H9 (cell line): Measurements from ENCODE around the gene POR. TPM values are rescaled to one million over a fixed set of nuclear protein-coding genes. Genes with fewer than 3 reads are reported as not detected.

Experiments used
- DNase-seq: peaks from one replicate; pipeline ENCODE4 v3.0.0-alpha.2; 2017
- H2AFZ ChIP-seq: one replicate; pipeline ENCODE4 v1.6.1; 2013; ENCODE audit warnings: mild to moderate bottlenecking, low read length, control low read depth, moderate library complexity
- H2AK5ac ChIP-seq: 2 replicates; pipeline ENCODE4 v1.6.1; 2013; ENCODE audit warnings: low read length, control low read depth, mixed read lengths; ENCODE audit not compliant: insufficient read length
- H2BK120ac ChIP-seq: one replicate; pipeline ENCODE4 v1.6.1; 2013; ENCODE audit warnings: low read depth, mild to moderate bottlenecking, low read length, control low read depth, inconsistent platforms; ENCODE audit not compliant: poor library complexity, severe bottlenecking
- H2BK12ac ChIP-seq: 2 replicates; pipeline ENCODE4 v1.6.1; 2013; ENCODE audit warnings: low read length, control low read depth, mixed read lengths, low read depth; ENCODE audit not compliant: insufficient read length
- H2BK15ac ChIP-seq: 2 replicates; pipeline ENCODE4 v1.6.1; 2013; ENCODE audit warnings: low read depth, low read length, control low read depth
- H2BK20ac ChIP-seq: one replicate; pipeline ENCODE4 v1.6.1; 2013; ENCODE audit warnings: low read depth, mild to moderate bottlenecking, low read length, control low read depth, inconsistent platforms; ENCODE audit not compliant: poor library complexity, severe bottlenecking
- H2BK5ac ChIP-seq: 2 replicates; pipeline ENCODE4 v1.6.1; 2013; ENCODE audit warnings: low read length, control low read depth, mixed read lengths; ENCODE audit not compliant: insufficient read length
- H3K14ac ChIP-seq: 2 replicates; pipeline ENCODE4 v1.6.1; 2013; ENCODE audit warnings: low read length, control low read depth; ENCODE audit not compliant: insufficient read depth
- H3K18ac ChIP-seq: 2 replicates; pipeline ENCODE4 v1.6.1; 2013; ENCODE audit warnings: low read depth, mild to moderate bottlenecking, mixed read lengths, low read length, control low read depth; ENCODE audit not compliant: insufficient read length
- H3K23ac ChIP-seq: 2 replicates; pipeline ENCODE4 v1.6.1; 2013; ENCODE audit warnings: low read length, control low read depth, mixed read lengths, low read depth; ENCODE audit not compliant: insufficient read length
- H3K23me2 ChIP-seq: 2 replicates; pipeline ENCODE4 v1.6.1; 2013; ENCODE audit warnings: low read depth, mild to moderate bottlenecking, mixed read lengths, low read length, control low read depth; ENCODE audit not compliant: insufficient read length, poor library complexity, severe bottlenecking
- H3K27ac ChIP-seq: 2 replicates; pipeline ENCODE4 v1.5.1; 2013; ENCODE audit warnings: low read length, control low read depth, mixed read lengths, low read depth; ENCODE audit not compliant: insufficient read length
- H3K27me3 ChIP-seq: 2 replicates; pipeline ENCODE4 v1.6.1; 2013; ENCODE audit warnings: low read length, control low read depth, inconsistent platforms; ENCODE audit not compliant: insufficient read depth
- H3K4ac ChIP-seq: 2 replicates; pipeline ENCODE4 v1.6.1; 2013; ENCODE audit warnings: low read depth, mild to moderate bottlenecking, control low read depth, inconsistent platforms, low read length, moderate library complexity
- H3K4me1 ChIP-seq: 2 replicates; pipeline ENCODE4 v1.6.1; 2013; ENCODE audit warnings: low read length, control low read depth, inconsistent platforms; ENCODE audit not compliant: insufficient read depth
- H3K4me2 ChIP-seq: 2 replicates; pipeline ENCODE4 v1.6.1; 2013; ENCODE audit warnings: low read length, control low read depth, mixed read lengths; ENCODE audit not compliant: insufficient read length, insufficient read depth
- H3K56ac ChIP-seq: 2 replicates; pipeline ENCODE4 v1.6.1; 2013; ENCODE audit warnings: low read depth, mild to moderate bottlenecking, mixed read lengths, low read length, control low read depth; ENCODE audit not compliant: insufficient read length
- H3K79me1 ChIP-seq: 2 replicates; pipeline ENCODE4 v1.6.1; 2013; ENCODE audit warnings: low read depth, mild to moderate bottlenecking, moderate library complexity, low read length, control low read depth, inconsistent platforms; ENCODE audit not compliant: insufficient read depth, poor library complexity, severe bottlenecking
- H3K79me2 ChIP-seq: 2 replicates; pipeline ENCODE4 v1.6.1; 2013; ENCODE audit warnings: low read length, control low read depth, inconsistent platforms; ENCODE audit not compliant: insufficient read depth
- H3K9ac ChIP-seq: 2 replicates; pipeline ENCODE4 v1.6.1; 2013; ENCODE audit warnings: low read length, control low read depth, mixed read lengths; ENCODE audit not compliant: insufficient read length; ENCODE audit errors: extremely low read depth
- H3K9me3 ChIP-seq: one replicate; pipeline ENCODE4 v1.6.1; 2013; ENCODE audit warnings: low read depth, low read length, inconsistent platforms; ENCODE audit not compliant: control insufficient read depth
- H3T11ph ChIP-seq: one replicate; pipeline ENCODE4 v1.6.1; 2013; ENCODE audit warnings: mild to moderate bottlenecking, low read length, control low read depth, inconsistent platforms
- H4K20me1 ChIP-seq: one replicate; pipeline ENCODE4 v1.6.1; 2013; ENCODE audit not compliant: control insufficient read depth, insufficient read length, insufficient read depth
- H4K5ac ChIP-seq: 2 replicates; pipeline ENCODE4 v1.6.1; 2013; ENCODE audit warnings: low read depth, mild to moderate bottlenecking, mixed read lengths, low read length, control low read depth; ENCODE audit not compliant: insufficient read length
- H4K8ac ChIP-seq: replicated peaks from 2 replicates; pipeline ENCODE4 v1.6.1; 2013; ENCODE audit warnings: low read length, control low read depth, mixed read lengths, low read depth; ENCODE audit not compliant: insufficient read length
- H4K91ac ChIP-seq: 2 replicates; pipeline ENCODE4 v1.6.1; 2013; ENCODE audit warnings: low read depth, mild to moderate bottlenecking, moderate library complexity, mixed read lengths, low read length, control low read depth; ENCODE audit not compliant: insufficient read length
- H3K27ac Mint-ChIP-seq, 3 experiments: 2 replicates in 2 of 3; 3 replicates in 1 of 3; pipeline ENCODE4 v1.8.0; 2020 to 2021; ENCODE audit warnings: mixed read lengths in 3 of 3, mild to moderate bottlenecking in 1 of 3, moderate library complexity in 1 of 3
- H3K27me3 Mint-ChIP-seq: 2 replicates; pipeline ENCODE4 v1.8.0; 2021; ENCODE audit warnings: low read depth, mild to moderate bottlenecking, moderate library complexity, mixed read lengths
- H3K36me3 Mint-ChIP-seq, 3 experiments: 2 replicates in 2 of 3; 3 replicates in 1 of 3; pipeline ENCODE4 v1.8.0; 2020 to 2021; ENCODE audit warnings: low read depth in 3 of 3, mixed read lengths in 3 of 3; ENCODE audit not compliant: insufficient read depth in 1 of 3
- H3K4me1 Mint-ChIP-seq, 2 experiments: 2 replicates each; pipeline ENCODE4 v1.8.0; 2020; ENCODE audit warnings: mixed read lengths in 2 of 2
- H3K4me3 Mint-ChIP-seq, 2 experiments: 2 replicates in 1 of 2; 3 replicates in 1 of 2; pipeline ENCODE4 v1.8.0; 2020 to 2021; ENCODE audit warnings: mild to moderate bottlenecking in 2 of 2, mixed read lengths in 2 of 2, moderate library complexity in 1 of 2
- H3K9me3 Mint-ChIP-seq, 2 experiments: 2 replicates in 1 of 2; 3 replicates in 1 of 2; pipeline ENCODE4 v1.8.0; 2020; ENCODE audit warnings: mild to moderate bottlenecking in 2 of 2, mixed read lengths in 2 of 2, moderate library complexity in 1 of 2
- CTCF ChIP-seq: fragments of 200-600 bp; sonication (generic); conservative IDR thresholded peaks from 3 replicates; pipeline ENCODE4 v1.8.0; 2021; ENCODE audit warnings: antibody characterized with exemption, mild to moderate bottlenecking
- WGBS: extraction: QIAGEN DNeasy Blood & Tissue Kit; methylation state at CpG from one replicate; pipeline ENCODE4 v1.1.7; 2013; ENCODE audit warnings: missing lambda C conversion rate, low lambda C conversion rate, mixed read lengths; ENCODE audit not compliant: insufficient read length; ENCODE audit errors: extremely low coverage; 5-methylcytosine and 5-hydroxymethylcytosine counted together
- total RNA-seq: library from RNA; stranded (reverse); gene quantifications from 2 replicates; pipeline ENCODE4 v1.2.1, GENCODE V29; 2021

The POR gene
- total RNA-seq, 1 experiment from 2014 or later = 128 TPM

- Histone ChIP-seq H4K20me1 (no peaks in the 10 kb centered on the region), H3K23ac (no peak overlapping the region), H3T11ph (no peak overlapping the region), H3K79me1 (no peaks in the 10 kb centered on the region), H3K56ac (no peak overlapping the region), H2BK15ac (no peak overlapping the region), H3K23me2 (no peaks in the 10 kb centered on the region), H4K5ac (no peak overlapping the region), H2BK20ac (no peak overlapping the region), H3K14ac (no peak overlapping the region; the same call in 1 of the 2 replicates), H3K27ac (no peak overlapping the region), H3K27me3 (no peaks in the 10 kb centered on the region), H3K9ac (no peak overlapping the region), H4K8ac (no peak overlapping the region), H3K9me3 (no peaks in the 10 kb centered on the region), H2BK120ac (no peak overlapping the region), H2BK5ac (no peak overlapping the region), H2AK5ac (no peak overlapping the region), H2AFZ (no peak overlapping the region), H3K4me1 (no peaks in the 10 kb centered on the region), H3K18ac (no peak overlapping the region), H3K4ac (no peak overlapping the region), H3K4me2 (no peak overlapping the region), H4K91ac (no peak overlapping the region), H2BK12ac (no peak overlapping the region), H3K79me2 (no peaks in the 10 kb centered on the region)
- no peak for DNase-seq
- no peaks in the 10 kb centered on the region; the same call in 1 of the 2 replicates for H3K27me3 Mint-ChIP-seq
- peak overlapping the region; percentile 73 to 89 (median 78); a peak in 4 of 7 replicates for H3K27ac Mint-ChIP-seq
- no peak for TF ChIP-seq CTCF
- peaks cover 10 to 27% (median 27%) of the 10 kb centered on the region in 3 experiments; a peak in 6 of 7 replicates for H3K36me3 Mint-ChIP-seq
- H3K9me3 Mint-ChIP-seq = no peaks in the 10 kb centered on the region
- no CpG with 5 or more reads among the region's 11 CpGs for WGBS
- H3K4me1 Mint-ChIP-seq = peaks cover 4 to 11% of the 10 kb centered on the region in 2 experiments; a peak in 3 of 4 replicates
- H3K4me3 Mint-ChIP-seq = no peak overlapping the region
These were observed 52.1 kb downstream of the POR start for GRCh38 chr7:75967055-75967454.
